SIG-M5 (cell line): ENCODE measurements around the gene GPR52.
"Not testable (repeated sequence)": the region's sequence is repeated elsewhere in the genome, so short reads cannot be mapped to it uniquely, and the experiment has no call there.

Experiments used
- DNase-seq: peaks from one replicate; lab custom pipeline; 2025; lab: John Stamatoyannopoulos, UW

The GPR52 gene, protein sequence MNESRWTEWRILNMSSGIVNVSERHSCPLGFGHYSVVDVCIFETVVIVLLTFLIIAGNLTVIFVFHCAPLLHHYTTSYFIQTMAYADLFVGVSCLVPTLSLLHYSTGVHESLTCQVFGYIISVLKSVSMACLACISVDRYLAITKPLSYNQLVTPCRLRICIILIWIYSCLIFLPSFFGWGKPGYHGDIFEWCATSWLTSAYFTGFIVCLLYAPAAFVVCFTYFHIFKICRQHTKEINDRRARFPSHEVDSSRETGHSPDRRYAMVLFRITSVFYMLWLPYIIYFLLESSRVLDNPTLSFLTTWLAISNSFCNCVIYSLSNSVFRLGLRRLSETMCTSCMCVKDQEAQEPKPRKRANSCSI

DNA sequence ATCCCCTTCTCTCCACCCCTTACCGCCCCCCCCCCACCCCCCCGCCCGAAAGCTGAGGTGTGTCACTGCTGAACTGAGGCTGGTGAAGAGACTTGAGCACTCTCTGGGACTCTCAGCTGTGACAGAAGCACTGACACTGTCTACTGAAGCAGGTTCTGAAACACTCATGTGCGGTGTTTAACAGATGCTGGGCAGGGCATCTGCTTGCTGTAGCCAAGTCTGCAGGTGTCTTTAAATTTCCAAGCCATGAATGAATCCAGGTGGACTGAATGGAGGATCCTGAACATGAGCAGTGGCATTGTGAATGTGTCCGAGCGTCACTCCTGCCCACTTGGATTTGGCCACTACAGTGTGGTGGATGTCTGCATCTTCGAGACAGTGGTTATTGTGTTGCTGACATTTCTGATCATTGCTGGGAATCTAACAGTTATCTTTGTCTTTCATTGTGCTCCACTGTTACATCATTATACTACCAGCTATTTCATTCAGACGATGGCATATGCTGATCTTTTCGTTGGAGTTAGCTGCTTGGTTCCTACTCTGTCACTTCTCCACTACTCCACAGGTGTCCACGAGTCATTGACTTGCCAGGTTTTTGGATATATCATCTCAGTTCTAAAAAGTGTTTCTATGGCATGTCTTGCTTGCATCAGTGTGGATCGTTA lies at the start of gene GPR52:
Gene GPR52 (plus strand): TSS at position 99 of the 665 bp plus-strand sequence. CDS start 148 bp downstream, at position 247.
- no peak for DNase-seq

DNA sequence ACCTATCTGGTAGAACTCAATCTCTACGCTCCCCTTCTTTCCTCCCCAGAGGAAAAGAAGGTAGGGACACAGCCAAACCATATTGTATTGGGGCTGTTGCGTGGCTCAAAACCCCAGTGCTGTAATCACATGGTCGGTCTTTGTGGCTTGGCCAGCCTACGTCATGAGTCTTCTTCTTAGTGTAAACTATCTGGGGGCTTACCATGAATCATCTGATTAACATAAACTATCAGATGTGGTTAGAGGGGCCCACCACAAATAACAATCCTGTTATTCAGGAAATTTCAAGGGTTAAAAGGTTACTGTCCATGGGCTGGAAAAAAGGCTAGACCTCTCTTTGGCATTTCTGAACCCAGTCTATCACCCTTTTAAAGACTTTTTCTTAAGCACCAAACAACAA lies 49.5 kb upstream of the GPR52 start:
- no peak for DNase-seq

DNA sequence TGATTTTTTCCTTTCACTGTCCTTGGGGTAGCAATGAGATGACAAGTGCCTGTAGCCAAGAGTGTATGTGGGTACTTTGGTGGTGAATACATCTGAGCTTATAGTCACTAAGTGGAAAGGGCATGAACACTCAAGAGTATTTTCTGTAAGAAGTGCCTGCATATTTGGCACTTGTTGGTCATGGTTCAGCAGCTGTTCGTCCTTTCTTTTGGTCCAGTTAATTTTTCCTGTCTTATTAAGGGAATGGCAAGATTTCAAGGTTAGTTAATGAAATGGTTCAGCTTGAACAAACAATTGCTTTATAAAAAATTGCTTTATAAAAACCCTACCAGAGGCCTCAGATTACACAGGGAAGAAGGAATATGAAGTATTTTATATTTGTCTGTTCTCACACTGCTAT lies 48.6 kb upstream of the GPR52 start:
- no peak for DNase-seq

DNA sequence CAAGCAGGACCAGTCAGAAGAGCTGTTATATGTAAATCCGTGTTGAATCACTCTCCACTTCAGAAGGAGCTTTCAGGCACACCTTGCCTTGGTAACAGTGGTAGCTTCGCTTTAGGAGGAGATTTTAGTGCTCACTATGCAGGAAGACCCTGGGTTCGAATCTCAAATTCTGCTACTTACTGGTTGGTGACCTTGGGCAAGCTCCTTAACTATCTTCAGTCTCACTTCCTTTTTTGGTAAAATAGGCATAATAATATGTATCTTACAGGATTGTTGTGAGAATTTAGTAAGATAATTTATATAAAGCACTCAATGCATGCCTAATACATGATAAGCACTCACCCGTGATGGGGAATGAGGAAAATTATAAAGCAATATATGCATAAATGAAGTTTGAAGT lies 46.7 kb upstream of the GPR52 start:
- DNase-seq: no peak

DNA sequence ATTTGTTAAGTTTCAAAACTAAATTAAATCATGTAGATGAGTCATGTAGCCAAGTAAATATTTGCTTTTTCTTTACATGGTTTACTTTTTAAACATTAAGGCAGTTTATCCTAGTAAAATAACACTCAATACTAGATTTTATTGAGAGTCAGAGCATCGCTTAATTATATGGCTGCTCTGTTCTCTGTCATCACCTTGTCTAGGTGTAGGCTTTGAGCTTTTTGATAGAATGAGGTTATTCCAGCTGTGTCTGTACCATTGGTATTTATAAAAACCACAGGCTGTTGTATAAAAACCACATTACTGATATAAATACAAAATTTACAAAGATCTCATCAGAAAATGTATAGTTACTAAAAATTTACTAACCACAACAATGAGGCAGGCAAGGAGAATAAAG lies 42.5 kb upstream of the GPR52 start:
- DNase-seq: no peak

DNA sequence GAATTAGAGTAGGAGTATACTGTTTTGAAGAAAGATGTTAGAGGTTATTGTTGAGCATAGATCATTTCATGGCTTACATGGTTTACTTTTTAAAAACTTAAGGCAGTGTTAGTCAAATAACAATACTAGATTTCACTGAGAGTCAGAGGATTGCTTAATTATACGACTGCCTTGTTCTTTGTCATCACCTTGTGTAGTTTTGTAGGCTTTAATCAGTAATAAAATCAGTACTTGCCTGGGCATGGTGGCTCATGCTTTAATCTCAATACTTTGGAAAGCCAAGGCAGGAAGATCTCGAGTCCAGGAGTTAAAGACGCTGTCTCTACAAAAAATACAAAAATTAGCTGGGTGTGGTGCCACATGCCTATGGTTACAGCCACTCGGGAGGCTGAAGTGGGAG lies 41.3 kb upstream of the GPR52 start:
- no peak for DNase-seq

DNA sequence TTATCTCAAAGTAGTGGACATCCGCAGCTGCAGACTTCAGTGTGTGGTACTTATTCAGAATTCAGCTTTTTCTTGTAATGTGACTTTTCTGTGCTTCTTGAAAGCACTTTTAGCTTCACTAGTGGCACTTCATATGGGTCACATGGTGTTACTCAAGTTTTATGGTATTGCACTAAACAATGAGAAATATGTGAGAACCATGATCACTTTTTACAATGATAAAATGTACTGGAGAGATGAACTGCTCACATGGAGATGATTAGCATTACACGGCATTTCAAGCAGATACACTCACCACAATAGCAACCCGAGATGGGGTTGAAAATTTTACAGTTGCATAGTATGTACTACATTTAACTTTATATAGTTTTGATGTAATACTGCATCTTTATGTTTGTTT lies 40.1 kb upstream of the GPR52 start:
- no peak for DNase-seq

DNA sequence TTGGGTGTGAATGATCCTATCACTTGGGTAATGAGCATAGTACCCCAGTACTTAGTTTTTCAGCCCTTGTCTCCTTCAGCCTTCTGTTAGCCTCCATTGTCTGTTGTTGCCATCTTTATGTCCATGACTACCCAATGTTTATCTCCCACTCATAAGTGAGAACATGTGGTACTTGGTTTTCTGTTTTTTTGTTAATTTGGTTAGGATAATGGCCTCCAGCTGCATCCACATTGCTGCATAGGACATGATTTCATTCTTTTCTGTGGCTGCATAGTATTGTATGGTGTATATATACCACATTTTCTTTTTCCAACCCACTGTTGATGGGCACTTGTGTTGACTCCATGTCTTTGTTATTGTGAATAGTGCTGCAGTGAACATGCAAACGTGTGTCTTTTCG lies 39.6 kb upstream of the GPR52 start:
- no peak for DNase-seq

DNA sequence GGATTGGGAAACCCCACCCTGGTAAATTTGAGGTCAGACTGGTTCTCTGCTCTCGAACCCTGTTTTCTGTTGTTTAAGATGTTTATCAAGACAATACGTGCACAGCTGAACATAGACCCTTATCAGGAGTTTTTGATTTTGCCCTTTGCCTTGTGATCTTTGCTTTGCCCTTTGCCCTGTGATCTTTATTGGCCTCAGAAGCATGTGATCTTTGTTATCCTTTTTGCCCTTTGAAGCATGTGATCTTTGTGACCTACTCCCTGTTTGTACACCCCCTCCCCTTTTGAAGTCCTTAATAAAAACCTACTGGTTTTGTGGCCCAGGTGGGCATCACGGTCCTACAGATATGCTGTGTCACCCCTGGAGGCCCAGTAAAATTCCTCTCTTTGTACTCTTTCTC lies 38.0 kb upstream of the GPR52 start:
- not testable (repeated sequence) for DNase-seq

DNA sequence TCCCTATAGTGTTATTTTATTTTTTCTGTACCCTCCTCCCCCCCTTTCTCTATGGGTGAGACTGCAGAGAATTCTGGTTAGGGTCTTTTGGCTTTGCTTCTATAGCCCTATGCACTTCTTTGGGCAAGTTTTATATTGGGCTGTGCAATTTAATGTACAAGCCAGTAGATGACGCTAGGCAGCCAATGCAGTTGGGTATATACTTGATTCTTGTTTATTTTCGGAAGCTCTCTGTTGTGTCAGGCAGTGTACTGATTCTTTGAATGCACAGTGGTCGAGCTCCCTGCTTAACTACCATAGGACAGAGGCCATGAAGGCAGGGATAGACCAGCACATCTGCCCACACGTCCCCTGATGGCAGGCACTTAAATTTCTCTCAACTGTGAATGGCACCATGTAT lies 34.1 kb upstream of the GPR52 start:
- DNase-seq: no peak

DNA sequence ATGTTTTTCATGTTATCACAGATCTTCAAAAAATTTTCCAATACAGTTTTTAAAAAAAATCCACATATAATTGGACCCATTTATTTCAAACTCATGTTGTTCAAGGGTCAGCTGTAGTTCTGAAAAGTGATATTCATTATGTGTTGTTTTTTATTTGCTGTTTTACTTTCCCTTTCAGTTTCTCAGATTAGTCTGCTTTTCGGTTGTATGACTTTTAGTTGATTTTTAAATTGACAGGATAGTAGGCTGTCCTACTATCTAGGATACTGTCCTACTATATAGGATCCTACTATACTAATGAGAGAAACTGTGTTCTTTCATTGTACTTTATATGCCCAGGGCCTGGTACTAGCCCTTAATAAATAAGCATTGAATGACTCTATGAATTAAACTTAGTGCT lies 33.6 kb upstream of the GPR52 start:
- DNase-seq: no peak

DNA sequence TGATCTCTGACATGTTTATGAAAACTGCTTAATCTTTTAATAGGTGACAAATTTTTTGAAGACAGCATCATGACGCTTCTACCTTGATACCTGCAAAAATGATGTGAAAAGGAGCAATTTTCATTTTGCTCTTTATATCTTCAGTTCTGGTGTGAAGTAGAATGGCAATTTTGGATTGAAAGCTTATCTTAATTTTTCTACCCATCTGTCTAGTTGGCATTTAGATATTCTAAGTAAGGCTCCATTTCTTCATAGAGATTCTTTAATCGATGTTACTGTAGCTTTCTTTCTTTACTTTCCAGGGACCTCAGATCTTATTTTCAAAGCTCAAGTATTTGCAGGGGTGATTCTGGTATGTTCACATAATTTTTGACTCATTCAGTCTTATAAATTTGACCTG lies 32.3 kb upstream of the GPR52 start:
- DNase-seq: no peak

DNA sequence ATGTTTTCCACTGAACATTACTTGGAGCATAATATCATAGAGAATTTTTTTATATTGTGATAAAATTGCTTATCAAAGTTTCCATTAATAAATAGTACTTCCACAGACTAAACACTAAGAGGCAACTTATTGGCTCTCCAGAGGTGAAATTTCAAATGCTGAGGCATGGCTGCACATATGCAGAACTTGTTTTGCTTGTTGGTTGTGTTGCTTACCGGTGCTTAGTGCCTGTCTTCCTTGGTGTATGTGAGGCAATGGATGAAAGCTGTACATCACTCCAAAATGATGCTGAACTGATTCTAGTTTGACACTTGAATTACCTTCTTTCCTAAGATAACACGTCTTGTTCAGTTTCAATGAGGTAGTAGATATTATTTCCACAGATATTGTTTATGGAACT lies 29.8 kb upstream of the GPR52 start:
- DNase-seq: no peak

DNA sequence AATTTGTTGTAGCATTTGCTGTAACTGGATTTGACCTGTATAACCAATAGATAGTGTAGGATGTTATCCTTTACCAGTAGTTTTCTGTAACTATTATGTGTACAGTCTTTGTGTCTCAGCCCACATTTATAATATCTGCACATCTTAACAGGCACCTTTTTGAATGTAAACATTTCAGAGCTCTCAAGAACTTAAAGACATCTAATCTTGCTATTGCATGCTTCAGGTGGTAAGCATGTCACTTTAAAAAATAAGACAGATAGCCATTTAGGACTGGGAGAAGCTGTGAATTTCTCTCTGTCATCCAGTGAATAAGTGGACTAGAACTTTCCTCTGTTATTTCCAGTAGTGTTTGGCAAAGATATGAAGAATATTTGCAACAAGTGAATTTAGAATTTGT lies 22.6 kb upstream of the GPR52 start:
- DNase-seq: no peak

DNA sequence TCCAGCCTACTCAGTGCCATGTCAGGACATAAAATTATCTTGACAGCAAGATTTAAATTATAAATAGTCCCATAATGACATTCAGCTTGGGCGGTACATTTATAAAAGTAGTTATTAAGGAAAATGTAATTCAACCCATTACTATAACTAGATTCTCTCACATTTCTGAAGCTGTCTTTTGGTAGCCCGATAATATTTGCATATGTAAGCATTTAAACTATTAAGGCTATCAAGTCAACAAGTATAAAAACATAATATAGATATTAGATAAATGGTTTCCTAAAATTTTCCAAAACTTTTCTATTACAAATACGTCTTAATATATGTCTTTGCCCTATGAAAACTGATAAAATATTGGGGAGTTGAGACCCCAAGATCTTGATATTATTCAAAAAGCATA lies 21.6 kb upstream of the GPR52 start:
- DNase-seq: no peak

DNA sequence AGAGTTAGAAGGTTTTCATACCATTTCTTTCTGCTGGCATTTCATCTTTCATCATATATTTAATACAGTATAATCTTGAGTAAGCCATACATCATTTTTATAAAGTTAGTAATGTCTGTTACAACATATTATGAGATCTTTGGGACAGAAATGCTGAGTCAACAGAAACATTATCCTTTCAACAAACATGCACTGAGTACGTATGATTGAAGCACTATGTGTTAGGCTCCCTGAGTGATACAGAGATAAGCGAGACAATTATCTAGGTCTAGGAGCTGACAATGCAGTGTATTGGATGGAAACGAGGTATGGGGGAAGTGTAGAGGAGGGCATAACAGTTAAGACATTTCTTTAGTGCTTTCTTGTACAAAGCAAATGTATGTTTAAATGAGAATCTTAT lies 19.7 kb upstream of the GPR52 start:
- DNase-seq: no peak

DNA sequence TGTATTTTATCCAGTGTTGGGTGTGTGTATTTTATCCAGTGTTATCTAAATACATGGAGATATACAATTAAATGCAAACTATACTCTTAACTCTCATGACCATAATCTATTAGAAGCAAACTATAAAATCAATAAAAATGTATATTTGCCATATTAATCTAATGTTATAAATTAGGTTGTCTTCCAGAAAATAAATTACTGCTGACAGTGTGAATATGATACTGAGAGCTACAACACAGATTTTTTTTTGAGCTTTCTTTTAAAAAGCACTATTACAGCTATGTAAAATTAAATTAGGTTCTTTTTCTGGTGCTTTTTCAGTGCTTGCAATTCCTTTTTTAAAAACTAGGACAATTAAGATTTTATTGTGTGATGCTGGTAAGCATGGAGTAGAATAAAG lies 19.0 kb upstream of the GPR52 start:
- DNase-seq: no peak

DNA sequence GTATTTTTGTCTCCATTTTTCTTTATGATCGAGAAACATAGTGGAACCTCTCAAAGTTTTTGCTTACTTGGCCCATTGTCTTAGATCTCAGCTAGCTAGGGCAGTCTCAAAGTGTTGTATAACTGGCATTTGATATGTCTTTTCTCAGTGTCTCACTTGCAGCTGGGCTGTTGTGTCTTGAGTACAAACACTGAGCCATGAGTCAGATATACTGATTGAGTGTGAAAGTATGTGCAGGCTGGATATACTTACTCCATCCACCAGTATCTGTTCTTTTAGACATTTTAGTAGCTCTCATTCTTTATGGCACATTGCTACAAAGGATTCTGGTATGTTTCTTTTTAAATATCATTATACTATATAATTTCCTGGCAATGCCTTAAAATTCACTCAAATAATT lies 14.3 kb upstream of the GPR52 start:
- DNase-seq: no peak

DNA sequence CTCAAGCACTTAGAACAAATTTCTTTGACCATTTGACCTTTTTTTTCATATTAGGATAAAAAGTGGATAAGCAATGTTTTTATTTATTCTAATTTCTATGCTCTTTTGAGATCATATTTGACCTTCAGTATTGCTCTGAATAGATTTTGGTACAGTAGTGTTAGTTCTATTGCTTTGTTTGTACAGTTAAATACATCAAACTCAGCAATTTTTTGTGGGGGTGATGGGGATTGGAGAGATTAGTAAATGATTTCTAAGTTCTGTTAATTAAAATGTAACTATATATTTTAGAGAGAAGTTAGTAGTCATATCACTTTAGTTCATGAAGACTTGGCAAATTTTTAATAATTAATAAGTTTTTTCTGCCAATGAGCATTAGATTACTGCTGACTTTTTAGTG lies 2.4 kb upstream of the GPR52 start:
- DNase-seq: no peak

DNA sequence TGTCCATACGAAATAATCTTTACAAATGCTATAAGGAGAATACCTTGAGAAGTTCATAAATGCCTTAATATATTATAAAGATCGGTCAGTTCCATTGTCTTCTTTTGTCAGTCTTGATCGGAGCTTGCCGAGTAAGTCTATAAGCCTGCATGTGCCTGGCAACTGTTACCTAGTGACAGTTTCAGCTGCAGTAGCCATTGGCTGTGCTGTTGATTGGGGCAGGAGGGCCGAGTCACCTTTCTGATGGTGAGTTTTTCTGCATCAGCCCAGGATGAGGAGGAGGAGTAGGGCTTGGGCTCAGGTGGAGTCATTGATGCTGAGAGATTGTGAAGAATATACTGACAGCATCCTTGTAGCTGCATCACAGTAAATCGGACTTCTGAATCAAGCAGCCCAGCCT lies 1.9 kb upstream of the GPR52 start:
- no peak for DNase-seq

DNA sequence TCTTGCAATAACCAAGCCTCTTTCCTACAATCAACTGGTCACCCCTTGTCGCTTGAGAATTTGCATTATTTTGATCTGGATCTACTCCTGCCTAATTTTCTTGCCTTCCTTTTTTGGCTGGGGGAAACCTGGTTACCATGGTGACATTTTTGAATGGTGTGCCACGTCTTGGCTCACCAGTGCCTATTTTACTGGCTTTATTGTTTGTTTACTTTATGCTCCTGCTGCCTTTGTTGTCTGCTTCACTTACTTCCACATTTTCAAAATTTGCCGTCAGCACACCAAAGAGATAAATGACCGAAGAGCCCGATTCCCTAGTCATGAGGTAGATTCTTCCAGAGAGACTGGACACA lies 743 bp downstream of the GPR52 start:
- DNase-seq: no peak

DNA sequence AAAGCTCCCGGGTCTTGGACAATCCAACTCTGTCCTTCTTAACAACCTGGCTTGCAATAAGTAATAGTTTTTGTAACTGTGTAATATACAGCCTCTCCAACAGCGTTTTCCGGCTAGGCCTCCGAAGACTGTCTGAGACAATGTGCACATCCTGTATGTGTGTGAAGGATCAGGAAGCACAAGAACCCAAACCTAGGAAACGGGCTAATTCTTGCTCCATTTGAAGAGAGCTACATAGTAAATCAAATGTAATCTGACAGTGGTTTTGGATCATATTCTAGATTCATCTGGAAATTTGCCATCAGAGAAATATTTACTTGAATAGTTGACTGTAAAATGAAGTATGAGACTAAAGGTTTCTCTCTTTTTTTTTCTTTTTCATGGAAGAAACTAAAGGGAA lies 1.2 kb downstream of the GPR52 start:
- DNase-seq: no peak

DNA sequence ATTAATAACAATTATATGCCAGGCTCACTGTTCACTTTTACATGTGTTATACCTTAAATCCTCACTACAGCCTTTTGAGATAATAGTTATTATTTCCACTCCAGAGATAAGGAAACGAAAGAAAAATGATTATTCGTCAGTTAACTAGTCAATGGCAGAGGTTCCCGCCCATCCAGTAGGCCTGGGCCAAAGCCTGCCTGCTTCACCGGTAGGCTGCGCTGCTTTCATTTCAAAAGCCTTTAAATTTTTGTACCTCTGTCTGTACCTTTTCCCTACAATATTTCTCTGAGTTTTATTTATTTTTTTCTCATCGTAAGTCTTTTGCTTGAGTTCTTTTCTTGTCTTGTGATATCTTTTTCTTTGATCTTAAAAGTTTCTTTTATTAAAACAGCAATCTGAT lies 3.6 kb downstream of the GPR52 start:
- no peak for DNase-seq

DNA sequence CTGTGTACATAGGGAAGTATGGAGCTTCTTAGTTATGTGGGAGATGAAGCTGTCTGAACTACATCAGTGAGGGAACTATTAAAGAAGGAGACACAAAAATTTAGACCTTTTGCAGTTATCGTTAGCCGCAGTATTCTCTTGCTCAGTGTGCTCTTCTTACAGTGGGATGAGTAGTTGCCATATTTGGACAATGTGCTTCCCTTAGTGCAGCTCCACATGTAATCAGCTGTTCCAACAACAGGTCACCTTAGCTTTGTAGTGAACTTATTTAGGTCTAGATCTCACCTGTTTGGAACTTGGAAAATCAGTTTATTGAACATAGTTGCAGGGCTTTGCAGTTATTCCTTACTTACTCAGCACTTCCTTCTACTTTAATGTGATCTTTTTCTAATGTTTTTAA lies 18.1 kb downstream of the GPR52 start:
- DNase-seq: no peak
